Lower leg skin (tissue), 3 donors: ENCODE results near the gene MINDY2.

ENCODE experiments used
- CTCF ChIP-seq, 3 donors: fragments of 450-650 bp; IDR thresholded peaks; one replicate each; pipeline ENCODE4 v1.5.1; 2016; ENCODE audit warnings: antibody characterized with exemption in 3 of 3, mild to moderate bottlenecking in 3 of 3, moderate library complexity in 2 of 3
- POLR2A ChIP-seq, 2 donors: fragments of 450-650 bp; IDR thresholded peaks; one replicate each; pipeline ENCODE4 v1.6.1; 2016 to 2017; ENCODE audit warnings: antibody characterized with exemption in 2 of 2, mild to moderate bottlenecking in 1 of 2, moderate library complexity in 1 of 2

DNA sequence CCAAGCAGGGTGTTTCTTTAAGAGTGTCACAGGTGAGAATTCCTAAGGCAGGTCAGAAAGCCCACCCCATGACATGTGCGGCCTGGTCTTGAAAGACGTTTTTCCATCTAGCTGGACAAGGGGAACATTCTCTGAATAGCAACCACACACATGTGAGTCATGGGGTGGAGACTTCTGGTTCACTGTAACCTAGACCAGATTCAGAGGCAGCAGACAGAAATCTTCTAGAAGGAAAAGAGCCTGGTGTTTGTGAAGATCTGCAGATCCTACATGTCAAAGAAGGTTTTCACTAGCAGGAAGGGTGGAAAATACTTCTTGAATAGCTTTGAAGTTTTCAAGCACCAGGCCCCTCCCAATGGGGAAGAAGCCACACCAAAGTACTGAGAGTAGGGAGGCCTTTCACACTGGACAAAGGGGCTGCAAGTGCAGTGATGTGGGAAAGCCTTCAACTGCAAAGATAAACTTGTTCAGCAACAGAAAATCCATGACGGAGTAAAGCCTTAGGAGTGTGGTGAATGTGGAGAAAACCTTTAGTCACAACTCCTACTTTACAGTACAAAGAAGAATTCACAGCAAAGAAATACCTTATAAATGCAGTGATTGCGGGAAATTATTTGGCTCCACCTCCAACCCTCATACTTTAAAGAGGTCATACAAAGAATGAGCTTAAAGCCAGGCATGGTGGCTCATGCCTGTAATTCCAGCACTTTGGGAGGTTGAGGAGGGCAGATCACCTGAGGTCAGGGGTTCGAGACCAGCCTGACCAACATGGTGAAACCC lies 39.2 kb upstream of the MINDY2 start:
- TF ChIP-seq CTCF (IDR thresholded peaks at IDR 0.05), result no peak
- TF ChIP-seq POLR2A (IDR thresholded peaks at IDR 0.05), result no peak
